ENCODE data around the gene LMTK2.
A peak's percentile ranks its signal among the peaks of the same experiment; 100 is the strongest.
"Not testable (repeated sequence)": the region's sequence is repeated elsewhere in the genome, so short reads cannot be mapped to it uniquely, and the experiment has no call there.

The LMTK2 gene

GRCh38 chr7:98205162-98205845 lies 98.6 kb downstream of the LMTK2 start:
- DNase-seq: no peak

- no peak for DNase-seq
These were observed 100.0 kb downstream of the LMTK2 start for GRCh38 chr7:98206451-98207330.

- no peak for DNase-seq
These were observed 102.7 kb downstream of the LMTK2 start for GRCh38 chr7:98209166-98209920.

GRCh38 chr7:98210513-98211220 lies 104.0 kb downstream of the LMTK2 start:
- peak; percentile 15 for DNase-seq

GRCh38 chr7:98211221-98211675 lies 104.6 kb downstream of the LMTK2 start, which contains the start of gene BHLHA15:
TSS of gene BHLHA15 (plus strand) at chr7:98211439. CDS start at chr7:98212310, 871 bp downstream.
- no peak for DNase-seq

- no peak for DNase-seq
These were observed 105.2 kb downstream of the LMTK2 start for GRCh38 chr7:98211676-98212531.

- DNase-seq: no peak
These were observed 105.9 kb downstream of the LMTK2 start for GRCh38 chr7:98212532-98213041.

GRCh38 chr7:98213296-98213887 lies 106.7 kb downstream of the LMTK2 start:
- DNase-seq: no peak

GRCh38 chr7:98213888-98214810 lies 107.5 kb downstream of the LMTK2 start:
- DNase-seq: no peak

- no peak for DNase-seq
These were observed 108.2 kb downstream of the LMTK2 start for GRCh38 chr7:98214811-98215321.

- no peak for DNase-seq
These were observed 109.2 kb downstream of the LMTK2 start for GRCh38 chr7:98215561-98216495.

- no peak for DNase-seq
These were observed 110.4 kb downstream of the LMTK2 start for GRCh38 chr7:98216941-98217622.

GRCh38 chr7:98217623-98218582 lies 111.2 kb downstream of the LMTK2 start:
- DNase-seq: no peak

GRCh38 chr7:98219382-98219781 lies 112.7 kb downstream of the LMTK2 start:
- not testable (repeated sequence) for DNase-seq

GRCh38 chr7:98221611-98222532 lies 115.2 kb downstream of the LMTK2 start:
- no peak for DNase-seq
